Loucy (cell line): ENCODE measurements around the gene DSCAM.

Experiments
- H2AFZ ChIP-seq: fragments of 200-600 bp; sonication (generic); 2 replicates; pipeline ENCODE4 v1.6.0; 2016; ENCODE audit warnings: antibody characterized with exemption, mild to moderate bottlenecking, low read length, moderate library complexity
- H3F3A ChIP-seq: fragments of 200-600 bp; 2 replicates; pipeline ENCODE4 v1.6.0; 2016; ENCODE audit warnings: antibody characterized with exemption, low read depth, mild to moderate bottlenecking
- H3K27me3 ChIP-seq: fragments of 200-600 bp; sonication (generic); 2 replicates; pipeline ENCODE4 v1.6.1; 2014; ENCODE audit warnings: low read length, mild to moderate bottlenecking; ENCODE audit not compliant: insufficient read depth, poor library complexity, severe bottlenecking
- H3K36me3 ChIP-seq: fragments of 200-600 bp; sonication (generic); 2 replicates; pipeline ENCODE4 v1.6.1; 2016; ENCODE audit warnings: low read length; ENCODE audit not compliant: insufficient read depth
- H3K4me1 ChIP-seq: fragments of 200-600 bp; sonication (generic); 2 replicates; pipeline ENCODE4 v1.5.1; 2014; ENCODE audit warnings: low read length, mild to moderate bottlenecking; ENCODE audit not compliant: insufficient read depth, poor library complexity, severe bottlenecking
- H3K4me2 ChIP-seq: fragments of 200-600 bp; sonication (generic); 2 replicates; pipeline ENCODE4 v1.6.0; 2014; ENCODE audit warnings: antibody characterized with exemption, low read length, low read depth, mild to moderate bottlenecking; ENCODE audit not compliant: poor library complexity, severe bottlenecking
- H3K4me3 ChIP-seq: fragments of 200-600 bp; sonication (generic); 2 replicates; pipeline ENCODE4 v1.5.1; 2014; ENCODE audit warnings: low read length, mild to moderate bottlenecking, mixed read lengths; ENCODE audit not compliant: poor library complexity, severe bottlenecking
- H3K79me2 ChIP-seq: fragments of 200-600 bp; sonication (generic); 2 replicates; pipeline ENCODE4 v1.6.1; 2014; ENCODE audit warnings: low read length; ENCODE audit not compliant: insufficient read depth
- H3K9ac ChIP-seq: fragments of 200-600 bp; sonication (generic); 2 replicates; pipeline ENCODE4 v1.6.0; 2014; ENCODE audit warnings: mild to moderate bottlenecking, low read depth, low read length, moderate library complexity; ENCODE audit not compliant: poor library complexity, severe bottlenecking
- H3K9me2 ChIP-seq: fragments of 200-600 bp; sonication (generic); replicated peaks from 2 replicates; pipeline ENCODE4 v1.6.1; 2016; ENCODE audit warnings: low read depth, low read length, mixed read lengths
- H3K9me3 ChIP-seq: fragments of 200-600 bp; sonication (generic); 2 replicates; pipeline ENCODE4 v1.6.1; 2014; ENCODE audit warnings: mild to moderate bottlenecking, antibody characterized with exemption, low read length, low read depth; ENCODE audit not compliant: insufficient read depth
- H4K20me1 ChIP-seq: fragments of 200-600 bp; sonication (generic); 2 replicates; pipeline ENCODE4 v1.6.0; 2014; ENCODE audit warnings: antibody characterized with exemption, low read length, mild to moderate bottlenecking; ENCODE audit not compliant: insufficient read depth, poor library complexity, severe bottlenecking
- EZH2phosphoT487 ChIP-seq: fragments of 200-600 bp; IDR thresholded peaks from 2 replicates; pipeline ENCODE4 v1.6.1; 2018; ENCODE audit warnings: antibody characterized with exemption, mild to moderate bottlenecking, moderate library complexity, borderline replicate concordance
- TF ChIP-seq, protein P1 (sequence below): fragments of 200-600 bp; sonication (generic); conservative IDR thresholded peaks from 2 replicates; pipeline ENCODE4 v1.5.1; 2014; ENCODE audit warnings: mild to moderate bottlenecking, antibody characterized with exemption, low read length

Gene DSCAM

DNA sequence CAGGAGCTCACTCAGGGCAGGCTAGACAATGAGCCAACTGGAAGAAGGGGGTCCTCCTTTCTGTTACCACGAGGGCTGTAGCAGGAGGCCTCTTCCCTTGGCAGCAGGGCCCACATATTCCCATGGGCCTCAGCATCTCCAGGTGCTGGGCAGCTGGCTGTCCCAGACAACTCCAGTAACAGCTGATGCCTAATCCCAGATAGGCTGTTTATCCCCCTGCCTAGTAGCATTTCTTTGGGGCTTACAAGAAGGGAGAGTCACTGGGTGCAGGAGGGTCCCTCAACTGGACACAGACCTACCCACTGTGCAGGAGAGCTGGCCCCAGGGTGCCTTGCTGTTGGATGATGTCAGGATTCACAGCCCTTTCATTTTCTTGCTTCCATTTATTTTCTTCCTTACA, 278.2 kb downstream of the DSCAM start:
- H3K9me2 ChIP-seq: no peaks in the 10 kb centered on the region
- H3F3A ChIP-seq: no peaks in the 10 kb centered on the region
- no peak overlapping the region for H2AFZ ChIP-seq
- H3K4me3 ChIP-seq: no peak overlapping the region
- no peaks in the 10 kb centered on the region for H3K36me3 ChIP-seq
- no peaks in the 10 kb centered on the region for H3K4me1 ChIP-seq
- TF ChIP-seq, protein P1, sequence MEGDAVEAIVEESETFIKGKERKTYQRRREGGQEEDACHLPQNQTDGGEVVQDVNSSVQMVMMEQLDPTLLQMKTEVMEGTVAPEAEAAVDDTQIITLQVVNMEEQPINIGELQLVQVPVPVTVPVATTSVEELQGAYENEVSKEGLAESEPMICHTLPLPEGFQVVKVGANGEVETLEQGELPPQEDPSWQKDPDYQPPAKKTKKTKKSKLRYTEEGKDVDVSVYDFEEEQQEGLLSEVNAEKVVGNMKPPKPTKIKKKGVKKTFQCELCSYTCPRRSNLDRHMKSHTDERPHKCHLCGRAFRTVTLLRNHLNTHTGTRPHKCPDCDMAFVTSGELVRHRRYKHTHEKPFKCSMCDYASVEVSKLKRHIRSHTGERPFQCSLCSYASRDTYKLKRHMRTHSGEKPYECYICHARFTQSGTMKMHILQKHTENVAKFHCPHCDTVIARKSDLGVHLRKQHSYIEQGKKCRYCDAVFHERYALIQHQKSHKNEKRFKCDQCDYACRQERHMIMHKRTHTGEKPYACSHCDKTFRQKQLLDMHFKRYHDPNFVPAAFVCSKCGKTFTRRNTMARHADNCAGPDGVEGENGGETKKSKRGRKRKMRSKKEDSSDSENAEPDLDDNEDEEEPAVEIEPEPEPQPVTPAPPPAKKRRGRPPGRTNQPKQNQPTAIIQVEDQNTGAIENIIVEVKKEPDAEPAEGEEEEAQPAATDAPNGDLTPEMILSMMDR: no peak
- H3K27me3 ChIP-seq: no peaks in the 10 kb centered on the region
- H4K20me1 ChIP-seq: no peaks in the 10 kb centered on the region
- no peaks in the 10 kb centered on the region for H3K79me2 ChIP-seq
- no peak overlapping the region for H3K9ac ChIP-seq
- peaks cover 4% of the 10 kb centered on the region; the same call in 1 of the 2 replicates for H3K9me3 ChIP-seq
- H3K4me2 ChIP-seq: no peak overlapping the region

GRCh38 chr21:40567501-40567900, 279.5 kb downstream of the DSCAM start:
- Histone ChIP-seq H3K9me3 (peaks cover 4% of the 10 kb centered on the region; the same call in 1 of the 2 replicates), H3K27me3 (no peaks in the 10 kb centered on the region), H3K9ac (no peak overlapping the region), H3K4me3 (no peak overlapping the region), H3K4me2 (no peak overlapping the region), H3K36me3 (no peaks in the 10 kb centered on the region), H3F3A (no peaks in the 10 kb centered on the region), H3K9me2 (no peaks in the 10 kb centered on the region), H3K4me1 (no peaks in the 10 kb centered on the region), H4K20me1 (no peaks in the 10 kb centered on the region), H3K79me2 (no peaks in the 10 kb centered on the region), H2AFZ (no peak overlapping the region)
- TF ChIP-seq, protein P1: no peak
- TF ChIP-seq EZH2phosphoT487: no peak

- Histone ChIP-seq H3K9me3 (peaks cover 7% of the 10 kb centered on the region; the same call in 1 of the 2 replicates), H3K4me1 (no peaks in the 10 kb centered on the region), H3K4me2 (no peak overlapping the region), H3K4me3 (no peak overlapping the region), H2AFZ (no peak overlapping the region), H3F3A (no peaks in the 10 kb centered on the region), H3K9ac (no peak overlapping the region), H4K20me1 (no peaks in the 10 kb centered on the region), H3K36me3 (no peaks in the 10 kb centered on the region), H3K79me2 (no peaks in the 10 kb centered on the region), H3K9me2 (no peaks in the 10 kb centered on the region), H3K27me3 (no peaks in the 10 kb centered on the region)
- TF ChIP-seq EZH2phosphoT487: no peak
- TF ChIP-seq, protein P1: no peak
These were observed 280.5 kb downstream of the DSCAM start for GRCh38 chr21:40566486-40566885.
